SK-N-SH (cell line): ENCODE data around the gene KCNN3. TPM values are rescaled to one million over a fixed set of nuclear protein-coding genes. Genes with fewer than 3 reads are reported as not detected.

Experiments used
- CTCF ChIA-PET: fragments of 300-600, 350-600 bp; formaldehyde crosslinking; extraction: SDS; loops from one replicate; lab custom pipeline; 2021; lab: Yijun Ruan, JAX
- POLR2A ChIA-PET: fragments of 350-600 bp; sonication (Branson Sonifier 250); formaldehyde crosslinking; extraction: SDS; loops from one replicate; lab custom pipeline; 2020; ENCODE audit warnings: antibody characterized with exemption, inconsistent platforms; lab: Yijun Ruan, JAX
- DNase-seq: peaks from one replicate; pipeline ENCODE4 v3.0.0; 2012
- H2AFZ ChIP-seq: fragments of 200-600 bp; sonication (generic); 2 replicates; pipeline ENCODE4 v1.8.1; 2016; ENCODE audit warnings: antibody characterized with exemption, mild to moderate bottlenecking, low read depth
- H3F3A ChIP-seq: fragments of 200-600 bp; sonication (generic); replicated peaks from 2 replicates; pipeline ENCODE3; 2016; ENCODE audit warnings: antibody characterized with exemption, mild to moderate bottlenecking; ENCODE audit not compliant: insufficient read depth
- H3K27ac ChIP-seq, 2 experiments: fragments of 200-500 bp in 1 of 2; fragments of 200-600 bp in 1 of 2; sonication (Bioruptor generic) in 1 of 2; sonication (generic), shearing (Covaris generic) in 1 of 2; 2 replicates each; pipeline versions ENCODE4 v1.5.1 to v1.6.1; 2014 to 2016; ENCODE audit warnings: low read depth in 2 of 2, inconsistent platforms in 1 of 2, low read length in 1 of 2, mild to moderate bottlenecking in 1 of 2, mixed read lengths in 1 of 2
- H3K27me3 ChIP-seq: fragments of 200-600 bp; sonication (generic), shearing (Covaris generic); 2 replicates; pipeline ENCODE4 v1.6.1; 2016; ENCODE audit warnings: mixed run types; ENCODE audit not compliant: insufficient read depth
- H3K36me3 ChIP-seq, 2 experiments: fragments of 200-500 bp in 1 of 2; fragments of 200-600 bp in 1 of 2; sonication (Bioruptor generic) in 1 of 2; sonication (generic) in 1 of 2; replicated peaks in 1 of 2; 2 replicates each; pipeline versions ENCODE3 to v1.5.1; 2014 to 2016; ENCODE audit warnings: low read length in 1 of 2, mild to moderate bottlenecking in 1 of 2; ENCODE audit not compliant: insufficient read depth in 2 of 2, control insufficient read depth in 1 of 2
- H3K4me1 ChIP-seq, 2 experiments: fragments of 200-500 bp in 1 of 2; fragments of 200-600 bp in 1 of 2; sonication (Bioruptor generic) in 1 of 2; sonication (generic), shearing (Covaris generic) in 1 of 2; 2 replicates each; pipeline versions ENCODE4 v1.5.1 to v1.6.1; 2014 to 2016; ENCODE audit warnings: low read depth in 1 of 2, low read length in 1 of 2, mixed run types in 1 of 2; ENCODE audit not compliant: insufficient read depth in 2 of 2, control insufficient read depth in 1 of 2
- H3K4me2 ChIP-seq: fragments of 200-600 bp; sonication (generic), shearing (Covaris generic); 2 replicates; pipeline ENCODE4 v1.6.1; 2017; ENCODE audit warnings: mixed run types
- H3K4me3 ChIP-seq, 2 experiments: fragments of 200-500 bp in 1 of 2; fragments of 200-600 bp in 1 of 2; sonication (Bioruptor generic) in 1 of 2; sonication (generic), shearing (Covaris generic) in 1 of 2; 2 replicates each; pipeline versions ENCODE4 v1.5.1 to v1.8.1; 2014 to 2016; ENCODE audit warnings: low read depth in 2 of 2, inconsistent platforms in 1 of 2, low read length in 1 of 2, mild to moderate bottlenecking in 1 of 2, mixed read lengths in 1 of 2, moderate library complexity in 1 of 2
- H3K79me2 ChIP-seq: fragments of 200-600 bp; sonication (generic); 2 replicates; pipeline ENCODE4 v1.8.1; 2017; ENCODE audit warnings: mild to moderate bottlenecking; ENCODE audit not compliant: insufficient read depth
- H3K9ac ChIP-seq: fragments of 200-600 bp; sonication (generic); 2 replicates; pipeline ENCODE4 v1.6.1; 2017; ENCODE audit warnings: mixed run types
- H3K9me2 ChIP-seq: fragments of 200-600 bp; sonication (generic); 2 replicates; pipeline ENCODE4 v1.6.1; 2017; ENCODE audit warnings: mixed run types
- H3K9me3 ChIP-seq: fragments of 200-600 bp; sonication (generic); 2 replicates; pipeline ENCODE4 v1.6.1; 2017; ENCODE audit warnings: mixed run types, mild to moderate bottlenecking, moderate library complexity
- H4K20me1 ChIP-seq: fragments of 200-600 bp; sonication (generic); 2 replicates; pipeline ENCODE4 v1.6.1; 2017; ENCODE audit warnings: mild to moderate bottlenecking, mixed run types; ENCODE audit not compliant: insufficient read depth
- CHD2 ChIP-seq: fragments of 150-350 bp; IDR thresholded peaks from 2 replicates; pipeline ENCODE4 v1.6.1; 2018; ENCODE audit warnings: low read length; ENCODE audit not compliant: partially characterized antibody
- EZH2phosphoT487 ChIP-seq: fragments of 200-600 bp; sonication (generic); IDR thresholded peaks from 2 replicates; pipeline ENCODE4 v1.6.1; 2017; ENCODE audit warnings: low read depth, mixed run types, mild to moderate bottlenecking, antibody characterized with exemption, moderate library complexity, borderline replicate concordance
- FOSL2 ChIP-seq: IDR thresholded peaks from 2 replicates; pipeline ENCODE4 v1.4.0; 2012; ENCODE audit warnings: low read depth, mild to moderate bottlenecking, moderate library complexity, borderline replicate concordance
- FOXJ3 ChIP-seq: sonication (generic); formaldehyde crosslinking; IDR thresholded peaks from 2 replicates; pipeline ENCODE4 v1.5.1; 2020; ENCODE audit warnings: mild to moderate bottlenecking, missing genetic modification reagents
- FOXM1 ChIP-seq: IDR thresholded peaks from 2 replicates; pipeline ENCODE4 v1.4.0; 2012; ENCODE audit warnings: low read depth, mild to moderate bottlenecking
- GABPA ChIP-seq: IDR thresholded peaks from 2 replicates; pipeline ENCODE4 v1.4.0; 2012; ENCODE audit warnings: low read depth, mild to moderate bottlenecking
- JUND ChIP-seq: IDR thresholded peaks from 2 replicates; pipeline ENCODE4 v1.4.0; 2012
- MXI1 ChIP-seq: IDR thresholded peaks from 2 replicates; pipeline ENCODE4 v1.6.1; 2012; ENCODE audit warnings: mild to moderate bottlenecking, low read depth, low read length, improper control_type of control experiment
- NFIC ChIP-seq: IDR thresholded peaks from 2 replicates; pipeline ENCODE4 v1.4.0; 2012; ENCODE audit warnings: borderline replicate concordance
- POLR2AphosphoS5 ChIP-seq: IDR thresholded peaks from 2 replicates; pipeline ENCODE4 v1.6.1; 2012; ENCODE audit warnings: low read depth, low read length
- RCOR1 ChIP-seq: fragments of 150-350 bp; IDR thresholded peaks from 2 replicates; pipeline ENCODE4 v1.6.1; 2017; ENCODE audit warnings: antibody characterized with exemption, low read length
- RFX5 ChIP-seq: IDR thresholded peaks from 2 replicates; pipeline ENCODE4 v1.6.1; 2012; ENCODE audit warnings: mild to moderate bottlenecking, improper control_type of control experiment, low read length
- RXRA ChIP-seq: IDR thresholded peaks from 2 replicates; pipeline ENCODE4 v1.4.0; 2012; ENCODE audit warnings: low read depth, mild to moderate bottlenecking, borderline replicate concordance
- TCF12 ChIP-seq: IDR thresholded peaks from 2 replicates; pipeline ENCODE4 v1.4.0; 2012
- TEAD4 ChIP-seq: IDR thresholded peaks from 2 replicates; pipeline ENCODE4 v1.4.0; 2012; ENCODE audit warnings: mild to moderate bottlenecking, borderline replicate concordance; ENCODE audit not compliant: insufficient read depth
- YY1 ChIP-seq: IDR thresholded peaks from 2 replicates; pipeline ENCODE4 v1.4.0; 2012; ENCODE audit warnings: low read depth, mild to moderate bottlenecking
- WGBS: methylation state at CpG from one replicate; pipeline ENCODE4 v1.1.6; 2017; ENCODE audit warnings: low lambda C conversion rate; 5-methylcytosine and 5-hydroxymethylcytosine counted together
- polyA plus RNA-seq, 3 experiments: library from polyadenylated mRNA; depleted of rRNA; stranded (reverse); fragments of >200 nt; gene quantifications; 2 replicates each; pipeline ENCODE4 v1.2.3, GENCODE V29; 2012
- TF ChIP-seq, protein P1 (sequence below): IDR thresholded peaks from 2 replicates; pipeline ENCODE4 v1.4.0; 2012; ENCODE audit warnings: low read depth
- TF ChIP-seq, protein P2 (sequence below): IDR thresholded peaks from 2 replicates; pipeline ENCODE4 v1.6.1; 2012; ENCODE audit warnings: mild to moderate bottlenecking, low read depth, low read length, moderate library complexity
- TF ChIP-seq, protein P3 (sequence below): fragments of 150-350 bp; IDR thresholded peaks from 2 replicates; pipeline ENCODE4 v1.6.1; 2016; ENCODE audit warnings: mild to moderate bottlenecking, low read depth, low read length
- TF ChIP-seq, protein P4 (sequence below): fragments of 150-350 bp; IDR thresholded peaks from 2 replicates; pipeline ENCODE4 v1.6.1; 2017; ENCODE audit warnings: antibody characterized with exemption, low read length, low read depth, borderline replicate concordance
- TF ChIP-seq, protein P5 (sequence below): IDR thresholded peaks from 2 replicates; pipeline ENCODE4 v1.4.0; 2012; ENCODE audit warnings: low read depth, borderline replicate concordance

KCNN3 gene
- polyA plus RNA-seq, 1 of the 3 experiments (the other 2 are of a cell fraction) = 0.16 TPM

DNA sequence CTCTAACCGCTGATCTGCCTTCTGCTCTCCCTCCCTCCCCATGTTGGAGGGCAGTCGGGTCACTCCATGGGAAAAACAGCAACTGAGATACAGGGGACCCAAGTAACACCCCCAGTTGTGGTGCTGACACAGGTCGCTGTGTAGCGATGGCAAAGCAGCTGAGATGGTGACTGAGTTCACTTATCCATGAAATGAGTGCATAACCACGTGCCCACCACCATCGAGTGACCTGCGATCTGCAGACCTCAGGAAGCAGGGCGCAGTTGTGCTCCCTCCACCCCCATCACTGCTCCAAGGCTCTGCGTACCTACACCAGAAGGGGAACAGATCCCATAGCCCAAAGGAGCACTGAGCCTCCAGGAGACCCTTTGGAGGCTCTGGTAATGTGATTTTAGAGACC lies 31.1 kb downstream of the KCNN3 start:
- Histone ChIP-seq H3K36me3 (no peaks in the 10 kb centered on the region), H3K9me2 (no peaks in the 10 kb centered on the region), H3K4me1 (peaks cover 13 to 56% of the 10 kb centered on the region in 2 experiments), H3K4me2 (no peak overlapping the region), H2AFZ (no peak overlapping the region), H3K79me2 (no peaks in the 10 kb centered on the region), H3K4me3 (no peak overlapping the region), H3K9me3 (no peaks in the 10 kb centered on the region), H4K20me1 (no peaks in the 10 kb centered on the region), H3K9ac (no peak overlapping the region), H3K27ac (no peak overlapping the region), H3K27me3 (no peaks in the 10 kb centered on the region; the same call in 1 of the 2 replicates), H3F3A (no peaks in the 10 kb centered on the region)
- no peak for DNase-seq
- ChIA-PET CTCF (interaction anchor here (0.7 to 2.6 kb wide), 6 partner anchors 10 to 247 kb away, joined by 3 to 7 read pairs (median 4); no protein-coding TSS in a partner anchor), POLR2A (no interaction called here)
- TF ChIP-seq RXRA (no peak), POLR2AphosphoS5 (no peak), CHD2 (no peak), RFX5 (no peak), TCF12 (no peak), RCOR1 (no peak), FOSL2 (no peak), TEAD4 (no peak), FOXJ3 (no peak), NFIC (no peak)
- TF ChIP-seq, protein P1, sequence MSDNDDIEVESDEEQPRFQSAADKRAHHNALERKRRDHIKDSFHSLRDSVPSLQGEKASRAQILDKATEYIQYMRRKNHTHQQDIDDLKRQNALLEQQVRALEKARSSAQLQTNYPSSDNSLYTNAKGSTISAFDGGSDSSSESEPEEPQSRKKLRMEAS = no peak
- TF ChIP-seq, protein P2, sequence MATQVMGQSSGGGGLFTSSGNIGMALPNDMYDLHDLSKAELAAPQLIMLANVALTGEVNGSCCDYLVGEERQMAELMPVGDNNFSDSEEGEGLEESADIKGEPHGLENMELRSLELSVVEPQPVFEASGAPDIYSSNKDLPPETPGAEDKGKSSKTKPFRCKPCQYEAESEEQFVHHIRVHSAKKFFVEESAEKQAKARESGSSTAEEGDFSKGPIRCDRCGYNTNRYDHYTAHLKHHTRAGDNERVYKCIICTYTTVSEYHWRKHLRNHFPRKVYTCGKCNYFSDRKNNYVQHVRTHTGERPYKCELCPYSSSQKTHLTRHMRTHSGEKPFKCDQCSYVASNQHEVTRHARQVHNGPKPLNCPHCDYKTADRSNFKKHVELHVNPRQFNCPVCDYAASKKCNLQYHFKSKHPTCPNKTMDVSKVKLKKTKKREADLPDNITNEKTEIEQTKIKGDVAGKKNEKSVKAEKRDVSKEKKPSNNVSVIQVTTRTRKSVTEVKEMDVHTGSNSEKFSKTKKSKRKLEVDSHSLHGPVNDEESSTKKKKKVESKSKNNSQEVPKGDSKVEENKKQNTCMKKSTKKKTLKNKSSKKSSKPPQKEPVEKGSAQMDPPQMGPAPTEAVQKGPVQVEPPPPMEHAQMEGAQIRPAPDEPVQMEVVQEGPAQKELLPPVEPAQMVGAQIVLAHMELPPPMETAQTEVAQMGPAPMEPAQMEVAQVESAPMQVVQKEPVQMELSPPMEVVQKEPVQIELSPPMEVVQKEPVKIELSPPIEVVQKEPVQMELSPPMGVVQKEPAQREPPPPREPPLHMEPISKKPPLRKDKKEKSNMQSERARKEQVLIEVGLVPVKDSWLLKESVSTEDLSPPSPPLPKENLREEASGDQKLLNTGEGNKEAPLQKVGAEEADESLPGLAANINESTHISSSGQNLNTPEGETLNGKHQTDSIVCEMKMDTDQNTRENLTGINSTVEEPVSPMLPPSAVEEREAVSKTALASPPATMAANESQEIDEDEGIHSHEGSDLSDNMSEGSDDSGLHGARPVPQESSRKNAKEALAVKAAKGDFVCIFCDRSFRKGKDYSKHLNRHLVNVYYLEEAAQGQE = no peak
- 85% methylated on average over 7 of the region's 9 CpGs for WGBS

DNA sequence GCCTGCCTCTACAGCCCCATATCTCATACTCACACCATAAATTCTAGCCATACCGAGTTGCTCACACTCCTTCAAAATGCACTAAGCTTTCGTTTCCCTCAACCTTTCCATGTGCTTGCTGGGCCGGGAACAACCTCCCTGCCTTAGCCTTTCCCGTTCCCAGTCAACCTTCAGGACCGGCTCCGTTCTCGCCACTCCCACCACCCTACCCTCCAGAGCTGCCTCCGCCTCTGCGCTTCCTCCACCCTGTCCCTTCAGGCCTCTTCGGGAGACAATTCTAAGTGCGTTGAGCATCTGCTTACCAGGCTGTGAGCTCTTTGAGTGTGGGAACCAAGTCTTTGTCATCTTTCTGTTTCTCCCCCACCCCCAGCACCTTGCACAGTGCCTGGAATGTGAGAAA lies 31.6 kb downstream of the KCNN3 start:
- CTCF ChIA-PET = interaction anchor here (0.7 to 2.6 kb wide), 4 partner anchors 9 to 248 kb away, joined by 3 to 7 read pairs (median 6); no protein-coding TSS in a partner anchor
- H3K36me3 ChIP-seq = no peaks in the 10 kb centered on the region
- WGBS = 89% methylated on average over 11 of the region's 11 CpGs

More for the DNA sequence above, 31.6 kb downstream of the KCNN3 start:
- H3K9me3 ChIP-seq = no peaks in the 10 kb centered on the region
- POLR2A ChIA-PET = interaction anchor here (0.7 kb wide), 1 partner anchor 156 kb away, joined by 3 read pairs; no protein-coding TSS in a partner anchor
- H3K27me3 ChIP-seq = no peaks in the 10 kb centered on the region; the same call in 1 of the 2 replicates
- no peaks in the 10 kb centered on the region for H3K79me2 ChIP-seq
- DNase-seq = no peak
- no peak overlapping the region for H3K27ac ChIP-seq
- H3K4me1 ChIP-seq = peaks cover 13 to 54% of the 10 kb centered on the region in 2 experiments
- no peaks in the 10 kb centered on the region for H4K20me1 ChIP-seq
- H2AFZ ChIP-seq = no peak overlapping the region
- H3K4me3 ChIP-seq = no peak overlapping the region
- TF ChIP-seq YY1 = no peak
- TF ChIP-seq, protein P3, sequence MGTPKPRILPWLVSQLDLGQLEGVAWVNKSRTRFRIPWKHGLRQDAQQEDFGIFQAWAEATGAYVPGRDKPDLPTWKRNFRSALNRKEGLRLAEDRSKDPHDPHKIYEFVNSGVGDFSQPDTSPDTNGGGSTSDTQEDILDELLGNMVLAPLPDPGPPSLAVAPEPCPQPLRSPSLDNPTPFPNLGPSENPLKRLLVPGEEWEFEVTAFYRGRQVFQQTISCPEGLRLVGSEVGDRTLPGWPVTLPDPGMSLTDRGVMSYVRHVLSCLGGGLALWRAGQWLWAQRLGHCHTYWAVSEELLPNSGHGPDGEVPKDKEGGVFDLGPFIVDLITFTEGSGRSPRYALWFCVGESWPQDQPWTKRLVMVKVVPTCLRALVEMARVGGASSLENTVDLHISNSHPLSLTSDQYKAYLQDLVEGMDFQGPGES = no peak
- no peak for TF ChIP-seq JUND
- no peak for TF ChIP-seq GABPA
- TF ChIP-seq, protein P4, sequence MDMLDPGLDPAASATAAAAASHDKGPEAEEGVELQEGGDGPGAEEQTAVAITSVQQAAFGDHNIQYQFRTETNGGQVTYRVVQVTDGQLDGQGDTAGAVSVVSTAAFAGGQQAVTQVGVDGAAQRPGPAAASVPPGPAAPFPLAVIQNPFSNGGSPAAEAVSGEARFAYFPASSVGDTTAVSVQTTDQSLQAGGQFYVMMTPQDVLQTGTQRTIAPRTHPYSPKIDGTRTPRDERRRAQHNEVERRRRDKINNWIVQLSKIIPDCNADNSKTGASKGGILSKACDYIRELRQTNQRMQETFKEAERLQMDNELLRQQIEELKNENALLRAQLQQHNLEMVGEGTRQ = no peak
- TF ChIP-seq FOXJ3 = no peak
- no peak for TF ChIP-seq MXI1
- TF ChIP-seq, protein P5, sequence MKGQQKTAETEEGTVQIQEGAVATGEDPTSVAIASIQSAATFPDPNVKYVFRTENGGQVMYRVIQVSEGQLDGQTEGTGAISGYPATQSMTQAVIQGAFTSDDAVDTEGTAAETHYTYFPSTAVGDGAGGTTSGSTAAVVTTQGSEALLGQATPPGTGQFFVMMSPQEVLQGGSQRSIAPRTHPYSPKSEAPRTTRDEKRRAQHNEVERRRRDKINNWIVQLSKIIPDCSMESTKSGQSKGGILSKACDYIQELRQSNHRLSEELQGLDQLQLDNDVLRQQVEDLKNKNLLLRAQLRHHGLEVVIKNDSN = no peak
- TF ChIP-seq EZH2phosphoT487 = no peak
- TF ChIP-seq FOXM1 = no peak
- TF ChIP-seq RFX5 = no peak
- TF ChIP-seq RXRA = no peak
- no peaks in the 10 kb centered on the region for H3F3A ChIP-seq
- H3K4me2 ChIP-seq = no peak overlapping the region
- no peak overlapping the region for H3K9ac ChIP-seq
- no peaks in the 10 kb centered on the region for H3K9me2 ChIP-seq
